Transverse colon (tissue), 4 donors: ENCODE measurements around the gene FOXP1.

Source experiments
- POLR2A ChIP-seq: fragments of 450-650 bp; IDR thresholded peaks from one replicate; pipeline ENCODE4 v1.6.1; 2016; ENCODE audit warnings: antibody characterized with exemption, mild to moderate bottlenecking, moderate library complexity
- POLR2AphosphoS5 ChIP-seq, 3 donors: sonication (generic); formaldehyde crosslinking; IDR thresholded peaks; one replicate each; pipeline ENCODE4 v1.6.1; 2016; ENCODE audit warnings: antibody characterized with exemption in 3 of 3
- TF ChIP-seq, protein P1 (sequence below), 5 experiments: fragments of 200-600 bp in 3 of 5; fragments of 450-650 bp in 2 of 5; sonication (generic) in 3 of 5; IDR thresholded peaks; 1 replicate in 2 of 5; 2 replicates in 3 of 5; pipeline ENCODE4 v1.5.1; 2016 to 2017; ENCODE audit warnings: antibody characterized with exemption in 5 of 5, inconsistent platforms in 3 of 5, mild to moderate bottlenecking in 2 of 5, moderate library complexity in 1 of 5

DNA sequence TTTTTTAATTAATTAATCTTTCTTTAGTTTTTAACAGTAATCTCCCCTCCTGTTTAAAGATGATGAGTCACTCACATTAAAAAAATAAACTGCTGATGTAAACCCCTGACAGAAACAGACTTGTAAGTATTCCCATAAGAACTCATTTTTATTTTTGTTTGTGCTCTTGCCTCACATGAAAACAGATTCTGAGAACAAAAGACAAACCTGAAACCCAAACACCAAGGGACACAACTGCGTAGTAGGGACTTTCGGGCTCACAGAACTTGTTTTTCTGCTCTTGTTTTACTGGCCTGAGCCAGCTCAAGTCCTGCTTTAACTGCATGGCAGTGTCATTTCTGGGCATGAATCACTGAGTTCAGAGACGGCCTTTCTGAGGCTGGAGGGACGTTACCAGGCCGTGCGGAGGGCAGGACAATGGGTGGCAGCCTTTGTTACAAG lies 600.8 kb downstream of the FOXP1 start:
- TF ChIP-seq POLR2AphosphoS5 (IDR thresholded peaks at IDR 0.05) = peak in 2 of 3 donors; percentile 15 to 30
- TF ChIP-seq, protein P1, sequence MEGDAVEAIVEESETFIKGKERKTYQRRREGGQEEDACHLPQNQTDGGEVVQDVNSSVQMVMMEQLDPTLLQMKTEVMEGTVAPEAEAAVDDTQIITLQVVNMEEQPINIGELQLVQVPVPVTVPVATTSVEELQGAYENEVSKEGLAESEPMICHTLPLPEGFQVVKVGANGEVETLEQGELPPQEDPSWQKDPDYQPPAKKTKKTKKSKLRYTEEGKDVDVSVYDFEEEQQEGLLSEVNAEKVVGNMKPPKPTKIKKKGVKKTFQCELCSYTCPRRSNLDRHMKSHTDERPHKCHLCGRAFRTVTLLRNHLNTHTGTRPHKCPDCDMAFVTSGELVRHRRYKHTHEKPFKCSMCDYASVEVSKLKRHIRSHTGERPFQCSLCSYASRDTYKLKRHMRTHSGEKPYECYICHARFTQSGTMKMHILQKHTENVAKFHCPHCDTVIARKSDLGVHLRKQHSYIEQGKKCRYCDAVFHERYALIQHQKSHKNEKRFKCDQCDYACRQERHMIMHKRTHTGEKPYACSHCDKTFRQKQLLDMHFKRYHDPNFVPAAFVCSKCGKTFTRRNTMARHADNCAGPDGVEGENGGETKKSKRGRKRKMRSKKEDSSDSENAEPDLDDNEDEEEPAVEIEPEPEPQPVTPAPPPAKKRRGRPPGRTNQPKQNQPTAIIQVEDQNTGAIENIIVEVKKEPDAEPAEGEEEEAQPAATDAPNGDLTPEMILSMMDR (IDR thresholded peaks at IDR 0.05) = no peak
- TF ChIP-seq POLR2A = no peak
